HepG2 (cell line): ENCODE results near the gene EMILIN3. TPM values are rescaled to one million over a fixed set of nuclear protein-coding genes. Genes with fewer than 3 reads are reported as not detected.
A peak's percentile ranks its signal among the peaks of the same experiment; 100 is the strongest.

ENCODE experiments used
- CHCHD3 ChIP-seq: sonication (generic); formaldehyde crosslinking; IDR thresholded peaks from 2 replicates; pipeline ENCODE4 v1.8.0; 2022; ENCODE audit warnings: mild to moderate bottlenecking, missing genetic modification reagents, moderate library complexity
- HOXA3 ChIP-seq: sonication (generic); formaldehyde crosslinking; IDR thresholded peaks from 2 replicates; pipeline ENCODE4 v1.5.0; 2020; ENCODE audit warnings: missing genetic modification reagents
- IRX3 ChIP-seq: sonication (generic); formaldehyde crosslinking; IDR thresholded peaks from 2 replicates; pipeline ENCODE4 v1.8.1; 2023; ENCODE audit warnings: mild to moderate bottlenecking, low read depth, missing genetic modification reagents, borderline replicate concordance
- KDM5A ChIP-seq: fragments of 200-600 bp; sonication (generic); IDR thresholded peaks from 2 replicates; pipeline ENCODE4 v1.7.0; 2018; ENCODE audit warnings: antibody characterized with exemption, mild to moderate bottlenecking, low read length, borderline replicate concordance
- MEF2D ChIP-seq: sonication (generic); formaldehyde crosslinking; IDR thresholded peaks from 2 replicates; pipeline ENCODE4 v1.5.1; 2020; ENCODE audit warnings: mild to moderate bottlenecking, missing genetic modification reagents
- NCOA2 ChIP-seq: sonication (generic); formaldehyde crosslinking; IDR thresholded peaks from 2 replicates; pipeline ENCODE4 v1.8.0; 2022; ENCODE audit warnings: inconsistent platforms
- NFYB ChIP-seq: sonication (generic); formaldehyde crosslinking; IDR thresholded peaks from 2 replicates; pipeline ENCODE4 v1.4.0; 2020; ENCODE audit warnings: missing genetic modification reagents
- NKX3-1 ChIP-seq: sonication (generic); formaldehyde crosslinking; IDR thresholded peaks from 2 replicates; pipeline ENCODE4 v1.5.0; 2020; ENCODE audit warnings: missing genetic modification reagents
- NR2F6 ChIP-seq, 2 experiments: IDR thresholded peaks; 2 replicates each; pipeline ENCODE4 v1.6.1; 2016; ENCODE audit warnings: antibody characterized with exemption in 1 of 2, mild to moderate bottlenecking in 1 of 2
- PHF21A ChIP-seq: sonication (generic); formaldehyde crosslinking; IDR thresholded peaks from 2 replicates; pipeline ENCODE4 v1.5.0; 2020; ENCODE audit warnings: mild to moderate bottlenecking, missing genetic modification reagents
- RFXAP ChIP-seq: sonication (generic); formaldehyde crosslinking; IDR thresholded peaks from 2 replicates; pipeline ENCODE4 v1.4.0; 2020; ENCODE audit warnings: missing genetic modification reagents, borderline replicate concordance
- SALL2 ChIP-seq: sonication (generic); formaldehyde crosslinking; IDR thresholded peaks from 2 replicates; pipeline ENCODE4 v1.8.1; 2023; ENCODE audit warnings: mild to moderate bottlenecking, missing genetic modification reagents, inconsistent platforms
- SMARCE1 ChIP-seq: fragments of 450-650 bp; IDR thresholded peaks from 2 replicates; pipeline ENCODE4 v1.6.1; 2017; ENCODE audit warnings: borderline replicate concordance
- TEAD3 ChIP-seq: optimal IDR thresholded peaks from 2 replicates; pipeline ENCODE3; 2016; ENCODE audit warnings: borderline replicate concordance
- TP53 ChIP-seq: sonication (generic); formaldehyde crosslinking; conservative IDR thresholded peaks from 2 replicates; pipeline ENCODE4 v1.4.0; 2020; ENCODE audit warnings: missing genetic modification reagents
- TRIM24 ChIP-seq: sonication (generic); formaldehyde crosslinking; IDR thresholded peaks from 2 replicates; pipeline ENCODE4 v1.8.0; 2022; ENCODE audit warnings: mild to moderate bottlenecking, missing genetic modification reagents
- ZNF367 ChIP-seq: sonication (generic); formaldehyde crosslinking; IDR thresholded peaks from 2 replicates; pipeline ENCODE4 v1.4.0; 2020; ENCODE audit warnings: missing genetic modification reagents, borderline replicate concordance
- ZNF607 ChIP-seq: sonication (generic); formaldehyde crosslinking; IDR thresholded peaks from 2 replicates; pipeline ENCODE4 v1.5.1; 2020; ENCODE audit warnings: missing genetic modification reagents, mild to moderate bottlenecking, borderline replicate concordance
- ZNF674 ChIP-seq: sonication (generic); formaldehyde crosslinking; IDR thresholded peaks from 2 replicates; pipeline ENCODE4 v1.5.0; 2020; ENCODE audit warnings: low read depth, mild to moderate bottlenecking, missing genetic modification reagents
- polyA plus RNA-seq, 8 experiments: library from polyadenylated mRNA; depleted of rRNA in 3 of 8; stranded (reverse) in 7 of 8; unstranded in 1 of 8; fragments of >200 nt; fragmentation: Illumina TruSeq in 4 of 8; extraction: Trizol in 4 of 8; gene quantifications; 2 replicates each; pipeline versions ENCODE4 v1.2.1 to v1.2.3, GENCODE V29; 2011 to 2016; ENCODE audit warnings: low read depth in 4 of 8, missing spikeins in 1 of 8, mixed read lengths in 1 of 8; ENCODE audit not compliant: insufficient read depth in 1 of 8
- total RNA-seq, 5 experiments: library from RNA; depleted of rRNA; stranded (reverse); fragments of >200 nt; fragmentation: Illumina TruSeq; extraction: Trizol; gene quantifications; 2 replicates each; pipeline ENCODE4 v1.2.3, GENCODE V29; 2016; ENCODE audit warnings: low read depth in 1 of 5
- TF ChIP-seq, protein P1 (sequence below), 2 experiments: sonication (generic) in 1 of 2; formaldehyde crosslinking in 1 of 2; IDR thresholded peaks; 2 replicates each; pipeline versions ENCODE4 v1.4.0 to v1.6.1; 2018 to 2020; ENCODE audit warnings: missing genetic modification reagents in 2 of 2, borderline replicate concordance in 1 of 2, low read depth in 1 of 2, mild to moderate bottlenecking in 1 of 2, missing biosample characterization in 1 of 2
- TF ChIP-seq, protein P2 (sequence below): sonication (generic); formaldehyde crosslinking; IDR thresholded peaks from 2 replicates; pipeline ENCODE4 v1.4.0; 2020; ENCODE audit warnings: missing genetic modification reagents
- TF ChIP-seq, protein P3 (sequence below): sonication (generic); formaldehyde crosslinking; IDR thresholded peaks from 2 replicates; pipeline ENCODE4 v1.4.0; 2020; ENCODE audit warnings: missing genetic modification reagents, mild to moderate bottlenecking, borderline replicate concordance
- TF ChIP-seq, protein P4 (sequence below): sonication (generic); formaldehyde crosslinking; IDR thresholded peaks from 2 replicates; pipeline ENCODE4 v1.4.0; 2020; ENCODE audit warnings: mild to moderate bottlenecking, missing genetic modification reagents
- TF ChIP-seq, protein P5 (sequence below): sonication (generic); formaldehyde crosslinking; IDR thresholded peaks from 2 replicates; pipeline ENCODE4 v1.5.0; 2020; ENCODE audit warnings: missing genetic modification reagents

Gene EMILIN3
- total and polyA plus RNA-seq, 2 of the 13 experiments (the other 11 are each of a cell fraction or from before 2014, with no cell fraction given) = 0.25 to 0.29 TPM

DNA sequence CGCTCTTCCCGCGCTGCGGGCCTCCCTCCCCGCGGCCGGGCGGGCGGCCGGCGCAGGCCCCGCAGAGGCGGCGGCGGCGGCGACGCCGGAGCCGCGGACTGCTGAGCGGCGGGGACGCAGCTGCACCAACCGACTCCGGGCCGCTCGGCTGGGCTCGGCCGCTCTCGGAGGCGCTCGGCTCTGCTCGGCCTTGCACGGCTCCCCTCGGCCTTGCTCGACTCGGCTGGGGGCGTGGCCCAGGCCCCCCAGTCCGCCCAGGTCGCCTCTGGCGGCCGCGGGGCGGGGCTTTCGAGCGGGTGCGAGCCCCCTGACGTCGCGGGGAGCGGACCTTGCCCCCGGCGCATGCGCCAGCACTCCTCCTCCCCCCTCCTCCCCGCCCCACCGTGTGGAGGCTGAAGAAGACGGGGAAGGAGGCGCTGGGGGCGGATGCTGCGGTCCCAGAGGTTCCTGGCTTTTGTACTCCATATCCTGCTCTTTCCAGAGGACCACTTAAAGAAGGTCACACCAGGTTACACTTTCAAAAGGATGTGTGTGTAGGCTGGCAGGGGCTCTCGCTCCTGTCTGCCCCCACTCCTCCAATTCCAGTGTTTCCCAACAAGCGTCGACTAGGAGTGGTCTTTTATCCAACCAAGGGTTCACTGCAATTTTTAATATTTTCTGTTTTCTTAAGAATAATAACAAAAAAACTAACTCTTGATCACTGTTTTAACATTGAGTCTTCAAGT, 48.9 kb downstream of the EMILIN3 start, which contains the start of gene ZHX3 (continued):
- TF ChIP-seq, protein P1, sequence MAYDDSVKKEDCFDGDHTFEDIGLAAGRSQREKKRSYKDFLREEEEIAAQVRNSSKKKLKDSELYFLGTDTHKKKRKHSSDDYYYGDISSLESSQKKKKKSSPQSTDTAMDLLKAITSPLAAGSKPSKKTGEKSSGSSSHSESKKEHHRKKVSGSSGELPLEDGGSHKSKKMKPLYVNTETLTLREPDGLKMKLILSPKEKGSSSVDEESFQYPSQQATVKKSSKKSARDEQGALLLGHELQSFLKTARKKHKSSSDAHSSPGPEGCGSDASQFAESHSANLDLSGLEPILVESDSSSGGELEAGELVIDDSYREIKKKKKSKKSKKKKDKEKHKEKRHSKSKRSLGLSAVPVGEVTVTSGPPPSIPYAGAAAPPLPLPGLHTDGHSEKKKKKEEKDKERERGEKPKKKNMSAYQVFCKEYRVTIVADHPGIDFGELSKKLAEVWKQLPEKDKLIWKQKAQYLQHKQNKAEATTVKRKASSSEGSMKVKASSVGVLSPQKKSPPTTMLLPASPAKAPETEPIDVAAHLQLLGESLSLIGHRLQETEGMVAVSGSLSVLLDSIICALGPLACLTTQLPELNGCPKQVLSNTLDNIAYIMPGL (CRISPR knock-in tag; IDR thresholded peaks at IDR 0.05; ENCODE audit: borderline replicate concordance in 1 of 2, low read depth in 1 of 2) = peak in 1 of 2 experiments; percentile 26; a peak in 1 of 4 replicates
- no peak for TF ChIP-seq ZNF367
- TF ChIP-seq MEF2D (CRISPR knock-in tag) = no peak; the same call in 1 of the 2 replicates
- TF ChIP-seq NR2F6 (IDR thresholded peaks at IDR 0.05) = no peak
- no peak for TF ChIP-seq NR2F6 (CRISPR knock-in tag; IDR thresholded peaks at IDR 0.05)
- TF ChIP-seq NFYB (CRISPR knock-in tag) = 0 out of 2 replicates have a peak, but pooled peaks have one; percentile 9
- no peak for TF ChIP-seq KDM5A
- TF ChIP-seq CHCHD3 (CRISPR knock-in tag) = 0 out of 2 replicates have a peak, but pooled peaks have one; percentile 73
- 0 out of 2 replicates have a peak, but pooled peaks have one; percentile 33 for TF ChIP-seq SMARCE1
- 0 out of 2 replicates have a peak, but pooled peaks have one; percentile 35 for TF ChIP-seq NCOA2 (CRISPR knock-in tag)
- TF ChIP-seq TEAD3 (CRISPR knock-in tag) = peak; percentile 51
- TF ChIP-seq PHF21A (CRISPR knock-in tag) = no peak
- no peak for TF ChIP-seq TP53 (CRISPR knock-in tag)
- TF ChIP-seq ZNF674 (CRISPR knock-in tag) = no peak
- TF ChIP-seq, protein P2, sequence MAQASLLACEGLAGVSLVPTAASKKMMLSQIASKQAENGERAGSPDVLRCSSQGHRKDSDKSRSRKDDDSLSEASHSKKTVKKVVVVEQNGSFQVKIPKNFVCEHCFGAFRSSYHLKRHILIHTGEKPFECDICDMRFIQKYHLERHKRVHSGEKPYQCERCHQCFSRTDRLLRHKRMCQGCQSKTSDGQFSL (CRISPR knock-in tag) = no peak
- TF ChIP-seq IRX3 (CRISPR knock-in tag) = no peak
- TF ChIP-seq, protein P3, sequence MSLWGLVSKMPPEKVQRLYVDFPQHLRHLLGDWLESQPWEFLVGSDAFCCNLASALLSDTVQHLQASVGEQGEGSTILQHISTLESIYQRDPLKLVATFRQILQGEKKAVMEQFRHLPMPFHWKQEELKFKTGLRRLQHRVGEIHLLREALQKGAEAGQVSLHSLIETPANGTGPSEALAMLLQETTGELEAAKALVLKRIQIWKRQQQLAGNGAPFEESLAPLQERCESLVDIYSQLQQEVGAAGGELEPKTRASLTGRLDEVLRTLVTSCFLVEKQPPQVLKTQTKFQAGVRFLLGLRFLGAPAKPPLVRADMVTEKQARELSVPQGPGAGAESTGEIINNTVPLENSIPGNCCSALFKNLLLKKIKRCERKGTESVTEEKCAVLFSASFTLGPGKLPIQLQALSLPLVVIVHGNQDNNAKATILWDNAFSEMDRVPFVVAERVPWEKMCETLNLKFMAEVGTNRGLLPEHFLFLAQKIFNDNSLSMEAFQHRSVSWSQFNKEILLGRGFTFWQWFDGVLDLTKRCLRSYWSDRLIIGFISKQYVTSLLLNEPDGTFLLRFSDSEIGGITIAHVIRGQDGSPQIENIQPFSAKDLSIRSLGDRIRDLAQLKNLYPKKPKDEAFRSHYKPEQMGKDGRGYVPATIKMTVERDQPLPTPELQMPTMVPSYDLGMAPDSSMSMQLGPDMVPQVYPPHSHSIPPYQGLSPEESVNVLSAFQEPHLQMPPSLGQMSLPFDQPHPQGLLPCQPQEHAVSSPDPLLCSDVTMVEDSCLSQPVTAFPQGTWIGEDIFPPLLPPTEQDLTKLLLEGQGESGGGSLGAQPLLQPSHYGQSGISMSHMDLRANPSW (CRISPR knock-in tag) = peak; percentile 77; the same call in 1 of the 2 replicates
- 0 out of 2 replicates have a peak, but pooled peaks have one; percentile 75 for TF ChIP-seq RFXAP (CRISPR knock-in tag)
- TF ChIP-seq SALL2 (CRISPR knock-in tag) = peak; percentile 69
- TF ChIP-seq HOXA3 (CRISPR knock-in tag) = peak; percentile 50
- TF ChIP-seq, protein P4, sequence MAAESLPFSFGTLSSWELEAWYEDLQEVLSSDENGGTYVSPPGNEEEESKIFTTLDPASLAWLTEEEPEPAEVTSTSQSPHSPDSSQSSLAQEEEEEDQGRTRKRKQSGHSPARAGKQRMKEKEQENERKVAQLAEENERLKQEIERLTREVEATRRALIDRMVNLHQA = no peak
- TF ChIP-seq ZNF607 (CRISPR knock-in tag) = no peak
- TF ChIP-seq TRIM24 (CRISPR knock-in tag) = no peak
- TF ChIP-seq, protein P5, sequence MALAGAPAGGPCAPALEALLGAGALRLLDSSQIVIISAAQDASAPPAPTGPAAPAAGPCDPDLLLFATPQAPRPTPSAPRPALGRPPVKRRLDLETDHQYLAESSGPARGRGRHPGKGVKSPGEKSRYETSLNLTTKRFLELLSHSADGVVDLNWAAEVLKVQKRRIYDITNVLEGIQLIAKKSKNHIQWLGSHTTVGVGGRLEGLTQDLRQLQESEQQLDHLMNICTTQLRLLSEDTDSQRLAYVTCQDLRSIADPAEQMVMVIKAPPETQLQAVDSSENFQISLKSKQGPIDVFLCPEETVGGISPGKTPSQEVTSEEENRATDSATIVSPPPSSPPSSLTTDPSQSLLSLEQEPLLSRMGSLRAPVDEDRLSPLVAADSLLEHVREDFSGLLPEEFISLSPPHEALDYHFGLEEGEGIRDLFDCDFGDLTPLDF (CRISPR knock-in tag) = no peak
- peak; percentile 66; the same call in 1 of the 2 replicates for TF ChIP-seq NKX3-1
